ENCODE results near the gene ICAM4. TPM values are rescaled to one million over a fixed set of nuclear protein-coding genes. Genes with fewer than 3 reads are reported as not detected.
A peak's percentile ranks its signal among the peaks of the same experiment; 100 is the strongest.

ICAM4 gene
- total and polyA plus RNA-seq, 2 of the 13 experiments (the other 11 are each of a cell fraction or from before 2014, with no cell fraction given), result 2.9 to 4.0 TPM

GRCh38 chr19:10334588-10335351 is 48.0 kb downstream of the ICAM4 start (continued):
- TF ChIP-seq, protein P1, sequence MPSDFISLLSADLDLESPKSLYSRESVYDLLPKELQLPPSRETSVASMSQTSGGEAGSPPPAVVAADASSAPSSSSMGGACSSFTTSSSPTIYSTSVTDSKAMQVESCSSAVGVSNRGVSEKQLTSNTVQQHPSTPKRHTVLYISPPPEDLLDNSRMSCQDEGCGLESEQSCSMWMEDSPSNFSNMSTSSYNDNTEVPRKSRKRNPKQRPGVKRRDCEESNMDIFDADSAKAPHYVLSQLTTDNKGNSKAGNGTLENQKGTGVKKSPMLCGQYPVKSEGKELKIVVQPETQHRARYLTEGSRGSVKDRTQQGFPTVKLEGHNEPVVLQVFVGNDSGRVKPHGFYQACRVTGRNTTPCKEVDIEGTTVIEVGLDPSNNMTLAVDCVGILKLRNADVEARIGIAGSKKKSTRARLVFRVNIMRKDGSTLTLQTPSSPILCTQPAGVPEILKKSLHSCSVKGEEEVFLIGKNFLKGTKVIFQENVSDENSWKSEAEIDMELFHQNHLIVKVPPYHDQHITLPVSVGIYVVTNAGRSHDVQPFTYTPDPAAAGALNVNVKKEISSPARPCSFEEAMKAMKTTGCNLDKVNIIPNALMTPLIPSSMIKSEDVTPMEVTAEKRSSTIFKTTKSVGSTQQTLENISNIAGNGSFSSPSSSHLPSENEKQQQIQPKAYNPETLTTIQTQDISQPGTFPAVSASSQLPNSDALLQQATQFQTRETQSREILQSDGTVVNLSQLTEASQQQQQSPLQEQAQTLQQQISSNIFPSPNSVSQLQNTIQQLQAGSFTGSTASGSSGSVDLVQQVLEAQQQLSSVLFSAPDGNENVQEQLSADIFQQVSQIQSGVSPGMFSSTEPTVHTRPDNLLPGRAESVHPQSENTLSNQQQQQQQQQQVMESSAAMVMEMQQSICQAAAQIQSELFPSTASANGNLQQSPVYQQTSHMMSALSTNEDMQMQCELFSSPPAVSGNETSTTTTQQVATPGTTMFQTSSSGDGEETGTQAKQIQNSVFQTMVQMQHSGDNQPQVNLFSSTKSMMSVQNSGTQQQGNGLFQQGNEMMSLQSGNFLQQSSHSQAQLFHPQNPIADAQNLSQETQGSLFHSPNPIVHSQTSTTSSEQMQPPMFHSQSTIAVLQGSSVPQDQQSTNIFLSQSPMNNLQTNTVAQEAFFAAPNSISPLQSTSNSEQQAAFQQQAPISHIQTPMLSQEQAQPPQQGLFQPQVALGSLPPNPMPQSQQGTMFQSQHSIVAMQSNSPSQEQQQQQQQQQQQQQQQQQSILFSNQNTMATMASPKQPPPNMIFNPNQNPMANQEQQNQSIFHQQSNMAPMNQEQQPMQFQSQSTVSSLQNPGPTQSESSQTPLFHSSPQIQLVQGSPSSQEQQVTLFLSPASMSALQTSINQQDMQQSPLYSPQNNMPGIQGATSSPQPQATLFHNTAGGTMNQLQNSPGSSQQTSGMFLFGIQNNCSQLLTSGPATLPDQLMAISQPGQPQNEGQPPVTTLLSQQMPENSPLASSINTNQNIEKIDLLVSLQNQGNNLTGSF (CRISPR knock-in tag; IDR thresholded peaks at IDR 0.05), result no peak
- TF ChIP-seq KDM5A (IDR thresholded peaks at IDR 0.05; ENCODE audit: borderline replicate concordance, low read length) (no peak), ZNF274 (CRISPR knock-in tag; IDR thresholded peaks at IDR 0.05) (0 out of 2 replicates have a peak, but pooled peaks have one; percentile 1), LBX2 (CRISPR knock-in tag; IDR thresholded peaks at IDR 0.05; ENCODE audit: borderline replicate concordance) (no peak), ZNF225 (CRISPR knock-in tag; IDR thresholded peaks at IDR 0.05) (peak; percentile 57; the same call in 1 of the 2 replicates), MTA1 (CRISPR knock-in tag; IDR thresholded peaks at IDR 0.05; ENCODE audit: borderline replicate concordance) (peak; percentile 34; the same call in 1 of the 2 replicates), MAFF (IDR thresholded peaks at IDR 0.05; ENCODE audit: low read depth, low read length) (no peak), RXRA (CRISPR knock-in tag; IDR thresholded peaks at IDR 0.05) (no peak), ZNF513 (CRISPR knock-in tag; conservative IDR thresholded peaks at IDR 0.05) (no peak), ZNF674 (CRISPR knock-in tag; IDR thresholded peaks at IDR 0.05; ENCODE audit: low read depth) (0 out of 2 replicates have a peak, but pooled peaks have one; percentile 51), ZNF30 (CRISPR knock-in tag; IDR thresholded peaks at IDR 0.05) (no peak), ESRRA (CRISPR knock-in tag; IDR thresholded peaks at IDR 0.05; ENCODE audit: low read depth) (0 out of 2 replicates have a peak, but pooled peaks have one; percentile 66), KDM6A (CRISPR knock-in tag; IDR thresholded peaks at IDR 0.05; ENCODE audit: low read depth) (no peak), CBX1 (IDR thresholded peaks at IDR 0.05; ENCODE audit: low read depth) (no peak), ZNF792 (CRISPR knock-in tag; IDR thresholded peaks at IDR 0.05) (no peak)
- TF ChIP-seq, protein P2, sequence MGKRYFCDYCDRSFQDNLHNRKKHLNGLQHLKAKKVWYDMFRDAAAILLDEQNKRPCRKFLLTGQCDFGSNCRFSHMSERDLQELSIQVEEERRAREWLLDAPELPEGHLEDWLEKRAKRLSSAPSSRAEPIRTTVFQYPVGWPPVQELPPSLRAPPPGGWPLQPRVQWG (CRISPR knock-in tag; IDR thresholded peaks at IDR 0.05; ENCODE audit: borderline replicate concordance, low read depth), result no peak
- TF ChIP-seq, protein P3, sequence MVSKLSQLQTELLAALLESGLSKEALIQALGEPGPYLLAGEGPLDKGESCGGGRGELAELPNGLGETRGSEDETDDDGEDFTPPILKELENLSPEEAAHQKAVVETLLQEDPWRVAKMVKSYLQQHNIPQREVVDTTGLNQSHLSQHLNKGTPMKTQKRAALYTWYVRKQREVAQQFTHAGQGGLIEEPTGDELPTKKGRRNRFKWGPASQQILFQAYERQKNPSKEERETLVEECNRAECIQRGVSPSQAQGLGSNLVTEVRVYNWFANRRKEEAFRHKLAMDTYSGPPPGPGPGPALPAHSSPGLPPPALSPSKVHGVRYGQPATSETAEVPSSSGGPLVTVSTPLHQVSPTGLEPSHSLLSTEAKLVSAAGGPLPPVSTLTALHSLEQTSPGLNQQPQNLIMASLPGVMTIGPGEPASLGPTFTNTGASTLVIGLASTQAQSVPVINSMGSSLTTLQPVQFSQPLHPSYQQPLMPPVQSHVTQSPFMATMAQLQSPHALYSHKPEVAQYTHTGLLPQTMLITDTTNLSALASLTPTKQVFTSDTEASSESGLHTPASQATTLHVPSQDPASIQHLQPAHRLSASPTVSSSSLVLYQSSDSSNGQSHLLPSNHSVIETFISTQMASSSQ (IDR thresholded peaks at IDR 0.05; ENCODE audit: low read depth), result no peak
- TF ChIP-seq, protein P3 (CRISPR knock-in tag; IDR thresholded peaks at IDR 0.05; ENCODE audit: borderline replicate concordance), result no peak
